GM19240 (cell line): ENCODE results near the gene DENND11.

Experiments
- DNase-seq: peaks from one replicate; pipeline ENCODE4 v3.0.0; 2011; ENCODE audit warnings: low spot score; ENCODE audit not compliant: insufficient read length

DENND11 gene

GRCh38 chr7:141685285-141686023 is 16.5 kb downstream of the DENND11 start:
- DNase-seq = no peak

GRCh38 chr7:141679014-141679413 is 23.0 kb downstream of the DENND11 start:
- no peak for DNase-seq

- no peak for DNase-seq
These were observed 25.3 kb downstream of the DENND11 start for GRCh38 chr7:141676618-141677017.

GRCh38 chr7:141675436-141676215 is 26.3 kb downstream of the DENND11 start:
- DNase-seq = no peak

- no peak for DNase-seq
These were observed 27.3 kb downstream of the DENND11 start for GRCh38 chr7:141674702-141675101.

- DNase-seq = no peak
These were observed 27.7 kb downstream of the DENND11 start for GRCh38 chr7:141674171-141674671.

- no peak for DNase-seq
These were observed 28.6 kb downstream of the DENND11 start for GRCh38 chr7:141673346-141673745.

GRCh38 chr7:141671705-141672496 is 30.1 kb downstream of the DENND11 start:
- DNase-seq = no peak

GRCh38 chr7:141668853-141669252 is 33.1 kb downstream of the DENND11 start:
- no peak for DNase-seq

- no peak for DNase-seq
These were observed 35.9 kb downstream of the DENND11 start for GRCh38 chr7:141666071-141666470.

GRCh38 chr7:141665208-141666035 is 36.5 kb downstream of the DENND11 start:
- DNase-seq = no peak

- no peak for DNase-seq
These were observed 37.5 kb downstream of the DENND11 start for GRCh38 chr7:141664450-141664849.

GRCh38 chr7:141663081-141663849 is 38.7 kb downstream of the DENND11 start:
- no peak for DNase-seq

- DNase-seq = no peak
These were observed 41.7 kb downstream of the DENND11 start for GRCh38 chr7:141660259-141660658.

- no peak for DNase-seq
These were observed 42.5 kb downstream of the DENND11 start for GRCh38 chr7:141659501-141659900.

- DNase-seq = peak; percentile 50
These were observed 47.4 kb downstream of the DENND11 start for GRCh38 chr7:141654551-141654950.

GRCh38 chr7:141652691-141653090 is 49.3 kb downstream of the DENND11 start:
- DNase-seq = no peak
